Loucy (cell line): ENCODE results near the gene TTK.

Source experiments
- EZH2phosphoT487 ChIP-seq: fragments of 200-600 bp; IDR thresholded peaks from 2 replicates; pipeline ENCODE4 v1.6.1; 2018; ENCODE audit warnings: antibody characterized with exemption, mild to moderate bottlenecking, moderate library complexity, borderline replicate concordance
- TF ChIP-seq, protein P1 (sequence below): fragments of 200-600 bp; sonication (generic); conservative IDR thresholded peaks from 2 replicates; pipeline ENCODE4 v1.5.1; 2014; ENCODE audit warnings: mild to moderate bottlenecking, antibody characterized with exemption, low read length

DNA sequence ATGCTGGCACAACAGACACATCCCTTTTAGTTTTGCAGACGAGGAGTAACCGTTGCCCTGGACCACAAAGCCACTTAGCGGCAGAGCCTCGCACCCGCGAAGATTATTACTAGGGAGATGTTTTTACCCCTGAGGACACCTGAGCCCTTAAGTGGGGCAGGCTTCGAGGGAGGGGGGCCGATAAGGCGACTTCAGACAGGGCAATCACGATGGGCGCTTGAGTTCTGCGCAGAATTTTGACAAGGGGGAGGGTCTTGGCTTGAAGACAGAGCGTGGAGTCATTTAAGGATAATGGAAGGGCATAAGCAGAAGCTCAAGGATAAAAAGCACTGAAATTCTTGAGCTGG lies 650 bp upstream of the TTK start:
- TF ChIP-seq, protein P1, sequence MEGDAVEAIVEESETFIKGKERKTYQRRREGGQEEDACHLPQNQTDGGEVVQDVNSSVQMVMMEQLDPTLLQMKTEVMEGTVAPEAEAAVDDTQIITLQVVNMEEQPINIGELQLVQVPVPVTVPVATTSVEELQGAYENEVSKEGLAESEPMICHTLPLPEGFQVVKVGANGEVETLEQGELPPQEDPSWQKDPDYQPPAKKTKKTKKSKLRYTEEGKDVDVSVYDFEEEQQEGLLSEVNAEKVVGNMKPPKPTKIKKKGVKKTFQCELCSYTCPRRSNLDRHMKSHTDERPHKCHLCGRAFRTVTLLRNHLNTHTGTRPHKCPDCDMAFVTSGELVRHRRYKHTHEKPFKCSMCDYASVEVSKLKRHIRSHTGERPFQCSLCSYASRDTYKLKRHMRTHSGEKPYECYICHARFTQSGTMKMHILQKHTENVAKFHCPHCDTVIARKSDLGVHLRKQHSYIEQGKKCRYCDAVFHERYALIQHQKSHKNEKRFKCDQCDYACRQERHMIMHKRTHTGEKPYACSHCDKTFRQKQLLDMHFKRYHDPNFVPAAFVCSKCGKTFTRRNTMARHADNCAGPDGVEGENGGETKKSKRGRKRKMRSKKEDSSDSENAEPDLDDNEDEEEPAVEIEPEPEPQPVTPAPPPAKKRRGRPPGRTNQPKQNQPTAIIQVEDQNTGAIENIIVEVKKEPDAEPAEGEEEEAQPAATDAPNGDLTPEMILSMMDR = no peak
- TF ChIP-seq EZH2phosphoT487 = no peak
